ENCODE results near the gene EIF2AK2. TPM values are rescaled to one million over a fixed set of nuclear protein-coding genes. Genes with fewer than 3 reads are reported as not detected.
"Not testable (repeated sequence)": the region's sequence is repeated elsewhere in the genome, so short reads cannot be mapped to it uniquely, and the experiment has no call there.

Gene EIF2AK2
- total RNA-seq (10 to 100 TPM; 18.8 to 63.2 (median 44.2) TPM), polyA plus RNA-seq (10 to 100 TPM; 12.0 to 39.4 TPM)
- long read RNA-seq, donor 1, full-length matches to known transcripts, result 39 of 115 reads
- long read RNA-seq, donor 1, partial matches to known transcripts, result 48 of 115 reads
- long read RNA-seq, donor 1, other reads (novel, unspliced or antisense), result 28 of 115 reads
- long read RNA-seq, donor 2, full-length matches to known transcripts, result 1 of 1 reads
- long read RNA-seq, donor 2, partial matches to known transcripts, result 0 of 1 reads
- long read RNA-seq, donor 2, other reads (novel, unspliced or antisense), result 0 of 1 reads
- long read RNA-seq, donor 3, full-length matches to known transcripts, result 10 of 35 reads
- long read RNA-seq, donor 3, partial matches to known transcripts, result 7 of 35 reads
- long read RNA-seq, donor 3, other reads (novel, unspliced or antisense), result 18 of 35 reads

DNA sequence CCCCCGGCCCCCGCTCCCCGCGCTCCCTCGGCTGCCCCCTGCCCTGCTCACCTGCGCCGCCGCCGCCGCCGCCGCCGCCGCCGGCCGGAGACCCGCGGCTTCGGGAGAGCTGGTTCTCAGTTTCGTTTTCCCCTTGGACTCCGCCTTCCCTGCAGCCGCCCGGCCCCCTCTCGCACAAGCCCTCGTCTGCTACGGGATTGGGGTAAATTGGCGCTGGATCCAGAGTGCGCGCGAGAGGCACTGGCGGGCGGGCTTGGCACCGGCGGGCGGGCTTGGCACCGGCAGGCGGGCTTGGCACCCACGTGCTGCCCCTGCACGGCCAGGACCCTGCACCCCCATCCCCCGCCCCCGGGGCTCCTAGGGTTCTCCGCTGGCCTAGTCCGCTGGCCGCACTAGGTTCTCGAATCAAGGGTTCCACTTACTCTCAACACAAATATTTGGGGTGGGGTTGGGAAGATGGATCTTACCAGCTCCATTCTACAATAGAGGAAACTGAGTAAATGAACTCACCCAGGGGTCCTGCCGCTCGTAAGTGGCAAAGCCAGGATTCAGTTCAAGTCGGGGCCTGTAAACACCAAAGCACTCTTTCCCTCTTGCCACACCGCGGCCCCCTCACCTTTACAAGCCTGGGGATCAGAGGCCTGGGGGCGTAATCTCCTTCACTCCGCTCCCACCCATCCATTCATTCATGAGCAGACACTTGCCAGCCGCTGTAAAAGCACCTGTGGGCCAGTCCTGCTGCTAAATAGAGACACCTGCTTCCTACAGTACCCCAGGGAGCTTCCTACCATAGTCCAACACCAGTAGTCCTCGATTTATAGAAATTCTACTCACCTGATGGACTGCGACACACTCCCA, at the start of gene EIF2AK2:
EIF2AK2 (minus strand) TSS at position 124 of the 858 bp plus-strand sequence. CDS start 9,174 bp downstream, outside the sequence.
- H3K27me3 ChIP-seq, result no peaks in the 10 kb centered on the region
- H3K27ac ChIP-seq, result peak within 1 kb of the TSS; percentile 71 to 86
- peak within 1 kb of the TSS; percentile 97 for H3K4me3 ChIP-seq
- TF ChIP-seq POLR2A (IDR thresholded peaks at IDR 0.05), result peak; percentile 20
- TF ChIP-seq EP300 (IDR thresholded peaks at IDR 0.05), result no peak
- no peak for TF ChIP-seq CTCF (IDR thresholded peaks at IDR 0.05)
- H3K4me1 ChIP-seq (ENCODE audit: insufficient read depth), result peaks cover 6% of the 10 kb centered on the region
- intact Hi-C loops (cut with DNase I), result no loop called here
- H3K36me3 ChIP-seq, result no peaks in the 10 kb centered on the region
- WGBS, 3 donors, result 4 to 11% (median 5%) methylated on average over 36 to 55 of the region's 55 CpGs
- no peaks in the 10 kb centered on the region for H3K9me3 ChIP-seq
- DNase-seq, result peak; percentile 78 to 88 (median 83)

GRCh38 chr2:37205689-37206341, 49.0 kb upstream of the EIF2AK2 start:
- H3K36me3 ChIP-seq, result no peaks in the 10 kb centered on the region
- H3K4me3 ChIP-seq, result no peak overlapping the region
- intact Hi-C loops (cut with DNase I), result no loop called here
- 88 to 95% (median 93%) methylated on average over 5 of the region's 5 CpGs for WGBS, 3 donors
- no peak overlapping the region for H3K27ac ChIP-seq
- no peaks in the 10 kb centered on the region for H3K4me1 ChIP-seq (ENCODE audit: insufficient read depth)
- peaks cover 3 to 12% of the 10 kb centered on the region in 2 donors for H3K9me3 ChIP-seq
- DNase-seq, result no peak
- no peak for TF ChIP-seq EP300 (IDR thresholded peaks at IDR 0.05)
- no peak for TF ChIP-seq CTCF (IDR thresholded peaks at IDR 0.05)
- no peak for TF ChIP-seq POLR2A (IDR thresholded peaks at IDR 0.05)
- H3K27me3 ChIP-seq, result no peaks in the 10 kb centered on the region

GRCh38 chr2:37205071-37205661, 48.4 kb upstream of the EIF2AK2 start:
- H3K9me3 ChIP-seq, result peaks cover 3 to 12% of the 10 kb centered on the region in 2 donors

GRCh38 chr2:37203708-37204107, 46.9 kb upstream of the EIF2AK2 start:
- TF ChIP-seq EP300 (IDR thresholded peaks at IDR 0.05) (no peak), POLR2A (IDR thresholded peaks at IDR 0.05) (no peak), CTCF (IDR thresholded peaks at IDR 0.05) (no peak)
- Histone ChIP-seq H3K27ac (no peak overlapping the region), H3K36me3 (no peaks in the 10 kb centered on the region), H3K4me3 (no peak overlapping the region), H3K27me3 (no peaks in the 10 kb centered on the region), H3K4me1 (ENCODE audit: insufficient read depth) (peaks cover 2% of the 10 kb centered on the region), H3K9me3 (peaks cover 0 to 10% of the 10 kb centered on the region in 2 donors)
- intact Hi-C loops (cut with DNase I), result no loop called here
- DNase-seq, result no peak
- WGBS, 3 donors, result 89 to 94% (median 90%) methylated on average over 2 of the region's 2 CpGs

More at GRCh38 chr2:37205071-37205661, 48.4 kb upstream of the EIF2AK2 start:
- DNase-seq; H3K36me3 ChIP-seq; H3K4me3 ChIP-seq; H3K4me1 ChIP-seq (ENCODE audit: insufficient read depth); H3K27me3 ChIP-seq; intact Hi-C loops (cut with DNase I); H3K27ac ChIP-seq: not testable (repeated sequence)
- WGBS, 3 donors, result 82 to 89% (median 83%) methylated on average over 8 of the region's 8 CpGs
